Activated naive CD8-positive, alpha-beta T cell (primary cell): ENCODE results near the gene MAD1L1.
"Not testable (repeated sequence)": the region's sequence is repeated elsewhere in the genome, so short reads cannot be mapped to it uniquely, and the experiment has no call there.

ENCODE experiments used
- H3K27ac Mint-ChIP-seq: one replicate; pipeline ENCODE4 v1.8.0; 2021; ENCODE audit warnings: mixed read lengths
- H3K27me3 Mint-ChIP-seq: one replicate; pipeline ENCODE4 v1.8.0; 2021; ENCODE audit warnings: mixed read lengths
- H3K36me3 Mint-ChIP-seq: one replicate; pipeline ENCODE4 v1.8.0; 2021; ENCODE audit warnings: mixed read lengths
- H3K4me1 Mint-ChIP-seq: one replicate; pipeline ENCODE4 v1.8.0; 2021; ENCODE audit warnings: low read depth, mixed read lengths
- H3K4me3 Mint-ChIP-seq: one replicate; pipeline ENCODE4 v1.8.0; 2021; ENCODE audit warnings: mild to moderate bottlenecking, mixed read lengths
- H3K9me3 Mint-ChIP-seq: one replicate; pipeline ENCODE4 v1.8.0; 2021; ENCODE audit warnings: low read depth, mixed read lengths

Gene MAD1L1

DNA sequence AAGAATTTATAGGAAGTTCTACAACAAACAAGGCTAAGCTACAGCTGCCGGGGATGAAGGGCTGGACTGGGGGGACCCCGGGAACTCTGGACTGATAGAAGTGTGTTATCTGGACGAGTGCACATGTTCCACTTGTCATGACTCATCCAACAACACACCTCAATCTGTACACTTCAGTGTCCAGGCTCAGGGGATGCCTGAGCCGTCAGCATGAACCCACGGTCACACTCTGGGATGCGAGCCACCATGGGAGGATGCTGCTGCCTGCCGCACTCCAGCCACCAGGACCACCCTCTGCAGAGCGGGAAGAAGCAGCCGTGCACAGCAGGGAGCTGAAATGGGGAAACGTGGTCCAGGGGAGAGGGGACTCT lies 67.5 kb downstream of the MAD1L1 start:
- Mint-ChIP-seq H3K4me3 (no peak overlapping the region), H3K36me3 (peaks cover 2% of the 10 kb centered on the region), H3K9me3 (no peaks in the 10 kb centered on the region), H3K4me1 (no peaks in the 10 kb centered on the region), H3K27ac (no peak overlapping the region), H3K27me3 (no peaks in the 10 kb centered on the region)

DNA sequence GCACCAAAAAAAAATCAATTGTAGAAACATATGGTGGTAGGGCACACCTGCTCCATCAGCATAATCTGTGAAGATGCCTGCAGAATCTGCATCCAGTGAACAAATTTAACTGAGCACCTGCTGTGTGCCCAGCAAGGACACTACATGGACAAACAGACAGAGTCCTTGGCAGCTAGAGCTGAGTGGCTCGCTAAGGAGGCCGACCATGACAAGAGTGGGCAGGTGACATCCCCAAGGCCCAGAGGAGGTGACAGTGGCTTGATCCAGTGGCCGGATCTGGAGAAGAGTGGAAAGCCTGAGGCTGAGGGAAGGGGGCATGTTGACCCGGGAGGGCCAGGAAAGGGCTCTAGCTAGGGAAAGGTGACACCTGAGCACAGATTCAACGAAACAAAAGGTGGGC lies 68.1 kb downstream of the MAD1L1 start:
- H3K27me3 Mint-ChIP-seq, result no peaks in the 10 kb centered on the region
- no peak overlapping the region for H3K4me3 Mint-ChIP-seq
- H3K27ac Mint-ChIP-seq, result no peak overlapping the region
- H3K4me1 Mint-ChIP-seq, result no peaks in the 10 kb centered on the region
- peaks cover 2% of the 10 kb centered on the region for H3K36me3 Mint-ChIP-seq
- H3K9me3 Mint-ChIP-seq, result no peaks in the 10 kb centered on the region

DNA sequence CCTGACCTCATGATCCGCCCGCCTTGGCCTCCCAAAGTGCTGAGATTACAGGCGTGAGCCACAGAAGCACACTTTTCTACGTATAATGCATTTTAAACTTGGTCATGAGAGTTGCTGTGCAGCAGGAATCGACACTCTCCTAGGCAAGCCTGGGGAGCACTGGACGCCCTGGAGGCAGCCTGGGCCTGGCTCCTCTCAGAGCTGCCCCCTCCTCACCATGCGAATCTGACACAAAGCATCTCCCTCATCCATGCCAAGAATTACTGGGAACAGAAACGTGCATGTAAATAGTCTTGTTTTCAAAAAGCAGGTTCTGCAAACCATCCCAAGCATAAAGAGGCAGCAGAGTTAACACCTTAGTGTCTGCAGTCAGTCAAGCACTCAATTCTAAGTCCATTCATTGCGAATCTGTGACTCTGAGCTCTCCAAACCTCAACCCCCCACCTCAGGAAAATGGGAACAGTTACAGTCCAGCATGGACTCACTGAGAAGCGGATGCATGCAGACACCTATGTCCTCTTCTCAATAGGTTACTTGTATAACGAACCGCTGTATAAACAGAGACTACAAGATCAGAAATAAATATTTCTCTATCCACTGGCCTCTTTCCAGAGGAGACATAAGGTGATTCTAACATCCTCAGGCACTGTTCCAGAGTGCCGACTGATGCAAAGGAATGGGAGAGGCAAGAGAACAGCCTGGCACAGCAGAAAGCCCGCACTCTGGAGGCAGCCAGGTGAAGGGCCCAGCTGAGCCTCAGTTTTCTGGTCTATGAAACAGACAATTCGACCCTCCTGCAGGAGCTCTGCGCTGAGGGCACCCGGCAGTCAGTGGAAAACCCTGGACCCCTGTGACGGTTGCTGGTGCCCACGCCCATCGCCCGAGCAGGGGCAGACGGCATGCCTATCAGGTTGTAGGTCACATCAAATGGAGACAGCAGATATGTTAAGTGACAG lies 68.9 kb downstream of the MAD1L1 start:
- H3K9me3 Mint-ChIP-seq, result no peaks in the 10 kb centered on the region
- no peaks in the 10 kb centered on the region for H3K4me1 Mint-ChIP-seq
- no peak overlapping the region for H3K4me3 Mint-ChIP-seq
- peaks cover 2% of the 10 kb centered on the region for H3K36me3 Mint-ChIP-seq
- no peak overlapping the region for H3K27ac Mint-ChIP-seq
- H3K27me3 Mint-ChIP-seq, result no peaks in the 10 kb centered on the region

DNA sequence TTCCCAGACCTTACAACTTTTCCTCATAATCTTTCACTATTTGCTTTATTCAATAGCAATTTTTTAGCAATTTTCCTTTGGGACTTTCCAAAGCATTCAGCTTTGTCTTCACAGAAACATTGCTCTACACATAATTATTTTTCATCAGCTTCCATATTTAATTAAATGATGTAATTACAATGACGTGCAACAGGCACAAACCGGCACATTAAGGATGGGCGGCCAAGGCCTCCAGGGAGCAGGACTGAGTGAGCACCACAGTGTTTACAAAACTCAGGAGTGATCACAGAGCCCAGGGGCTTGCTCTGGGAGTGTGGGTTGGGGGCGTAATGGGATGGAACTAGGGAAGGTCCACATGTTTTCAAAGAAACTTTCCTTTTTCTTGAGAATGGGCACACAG lies 69.8 kb downstream of the MAD1L1 start:
- Mint-ChIP-seq H3K4me1 (no peaks in the 10 kb centered on the region), H3K9me3 (no peaks in the 10 kb centered on the region), H3K27ac (no peak overlapping the region), H3K36me3 (peaks cover 2% of the 10 kb centered on the region), H3K4me3 (no peak overlapping the region), H3K27me3 (no peaks in the 10 kb centered on the region)

DNA sequence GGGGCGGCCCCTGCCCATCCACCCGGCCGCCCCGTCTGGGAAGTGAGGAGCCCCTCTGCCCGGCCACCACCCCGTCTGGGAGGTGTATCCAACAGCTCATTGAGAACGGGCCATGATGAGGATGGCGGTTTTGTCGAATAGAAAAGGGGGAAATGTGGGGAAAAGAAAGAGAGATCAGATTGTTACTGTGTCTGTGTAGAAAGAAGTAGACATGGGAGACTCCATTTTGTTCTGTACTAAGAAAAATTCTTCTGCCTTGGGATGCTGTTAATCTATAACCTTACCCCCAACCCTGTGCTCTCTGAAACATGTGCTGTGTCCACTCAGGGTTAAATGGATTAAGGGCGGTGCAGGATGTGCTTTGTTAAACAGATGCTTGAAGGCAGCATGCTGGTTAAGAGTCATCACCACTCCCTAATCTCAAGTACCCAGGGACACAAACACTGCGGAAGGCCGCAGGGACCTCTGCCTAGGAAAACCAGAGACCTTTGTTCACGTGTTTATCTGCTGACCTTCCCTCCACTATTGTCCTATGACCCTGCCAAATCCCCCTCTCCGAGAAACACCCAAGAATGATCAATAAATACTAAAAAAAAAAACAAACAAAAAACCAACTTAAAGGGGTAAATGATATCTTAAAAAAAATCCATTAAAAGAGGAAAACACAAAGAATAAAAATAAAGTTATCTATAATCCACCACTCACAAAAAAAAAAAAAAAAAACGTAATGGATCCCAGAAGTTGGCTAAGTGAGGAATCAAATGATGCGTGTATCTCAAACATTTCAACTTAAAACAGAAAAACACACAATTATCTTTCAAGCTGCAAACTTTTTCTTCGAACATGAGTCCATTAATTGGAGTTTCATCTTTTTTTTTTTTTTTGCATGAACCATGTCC lies 70.5 kb downstream of the MAD1L1 start:
- not testable (repeated sequence) for H3K27me3 Mint-ChIP-seq, H3K4me1 Mint-ChIP-seq, H3K9me3 Mint-ChIP-seq, H3K36me3 Mint-ChIP-seq, H3K4me3 Mint-ChIP-seq, H3K27ac Mint-ChIP-seq

DNA sequence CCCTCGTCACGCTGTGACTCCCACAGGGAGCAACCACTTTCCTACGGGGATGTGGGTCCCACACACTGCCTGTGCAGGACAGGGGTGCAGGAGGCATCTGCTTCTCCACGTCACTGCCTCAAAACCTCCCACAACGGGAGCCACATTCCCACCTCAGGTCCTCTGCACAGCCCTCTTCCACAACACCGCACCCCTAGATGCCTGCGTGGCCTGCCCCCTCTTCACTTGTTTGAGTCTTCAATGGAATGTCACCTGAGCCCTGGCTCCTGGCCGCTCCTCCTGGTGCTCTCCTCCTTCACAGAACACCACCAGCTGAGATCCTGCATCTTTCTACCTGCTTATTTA lies 73.6 kb downstream of the MAD1L1 start:
- no peaks in the 10 kb centered on the region for H3K27me3 Mint-ChIP-seq
- H3K4me3 Mint-ChIP-seq, result no peak overlapping the region
- no peaks in the 10 kb centered on the region for H3K4me1 Mint-ChIP-seq
- H3K36me3 Mint-ChIP-seq, result peaks cover 4% of the 10 kb centered on the region
- no peak overlapping the region for H3K27ac Mint-ChIP-seq
- H3K9me3 Mint-ChIP-seq, result no peaks in the 10 kb centered on the region

DNA sequence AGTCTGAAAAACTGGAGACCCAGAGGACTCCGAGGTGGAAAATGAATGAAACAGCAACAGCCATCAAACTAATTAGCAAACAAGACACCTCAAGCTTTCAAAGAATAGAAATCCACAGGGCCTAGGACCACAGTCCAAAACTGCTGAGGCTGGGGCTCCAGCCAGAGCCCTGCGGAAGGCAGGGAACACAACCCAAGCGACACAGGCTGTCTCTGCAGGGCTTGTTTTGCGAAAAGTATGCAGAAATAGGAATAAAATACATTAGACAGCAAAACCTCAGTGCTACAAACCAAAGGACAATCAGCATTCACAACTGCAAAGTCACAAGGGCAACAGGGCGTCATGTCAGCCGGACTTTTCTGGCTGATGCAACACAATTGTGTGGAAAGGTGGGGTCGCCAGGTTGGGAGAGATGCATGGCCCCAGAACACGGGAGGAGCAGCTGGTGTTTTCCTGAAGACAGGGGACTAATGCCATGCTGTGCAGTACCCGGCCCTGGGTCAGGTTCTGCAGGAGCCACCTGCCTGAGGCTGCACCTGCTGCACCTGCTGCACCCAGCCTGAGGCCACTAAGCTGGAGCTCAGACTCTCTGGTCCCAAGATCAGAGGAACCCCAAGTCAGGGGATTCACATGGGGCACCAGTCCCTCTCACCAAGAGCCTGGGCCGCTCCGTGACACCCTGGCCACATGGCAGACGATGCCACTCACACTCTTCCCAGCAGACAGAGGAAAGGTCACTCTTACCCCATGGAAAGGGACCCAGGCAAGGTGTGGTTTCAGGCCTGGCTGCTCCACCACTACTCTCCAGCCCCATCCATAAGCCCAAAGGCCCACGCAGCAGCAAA lies 74.2 kb downstream of the MAD1L1 start:
- no peak overlapping the region for H3K4me3 Mint-ChIP-seq
- peaks cover 4% of the 10 kb centered on the region for H3K36me3 Mint-ChIP-seq
- H3K27ac Mint-ChIP-seq, result no peak overlapping the region
- H3K4me1 Mint-ChIP-seq, result no peaks in the 10 kb centered on the region
- H3K27me3 Mint-ChIP-seq, result no peaks in the 10 kb centered on the region
- H3K9me3 Mint-ChIP-seq, result no peaks in the 10 kb centered on the region

DNA sequence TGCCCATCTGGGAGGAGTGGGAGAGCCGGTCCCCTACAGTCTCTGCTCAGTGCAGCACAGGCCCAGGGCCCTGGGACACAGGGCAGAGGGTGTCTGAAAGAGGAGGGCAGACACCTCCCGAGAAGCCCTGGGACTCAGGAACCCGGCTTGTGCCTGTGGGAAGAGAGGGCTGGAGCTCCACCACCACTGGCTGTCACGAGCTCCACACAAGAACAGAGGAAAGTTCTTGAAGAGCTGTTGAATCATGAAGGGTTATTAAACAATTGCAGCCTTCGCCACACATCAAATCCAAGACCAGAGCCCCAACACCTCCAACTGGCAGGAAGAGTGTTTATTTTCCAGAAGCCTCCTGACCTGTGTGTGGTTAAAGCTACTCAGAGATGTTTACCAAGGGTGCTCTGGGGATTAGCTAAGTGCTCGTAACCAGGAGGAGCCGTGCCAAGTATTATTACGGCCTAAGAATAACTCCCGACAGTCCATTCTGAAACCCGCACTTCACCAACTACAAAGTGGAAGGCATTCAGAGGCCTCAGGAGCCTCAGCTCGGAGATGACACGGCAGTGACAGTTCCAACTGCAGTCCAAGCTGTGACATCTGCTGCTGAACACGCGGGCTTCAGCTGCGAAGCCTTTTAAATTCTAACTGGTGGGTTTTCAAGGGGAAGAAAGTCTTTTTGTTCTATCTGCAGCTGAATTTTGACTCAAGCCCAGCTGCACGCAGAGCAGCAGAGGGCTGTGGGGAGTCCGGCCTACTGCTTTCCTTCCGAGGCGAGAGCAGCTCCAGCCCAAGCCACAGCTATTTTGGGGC lies 75.1 kb downstream of the MAD1L1 start:
- Mint-ChIP-seq H3K36me3 (peaks cover 5% of the 10 kb centered on the region), H3K27me3 (no peaks in the 10 kb centered on the region), H3K27ac (no peak overlapping the region), H3K9me3 (no peaks in the 10 kb centered on the region), H3K4me1 (no peaks in the 10 kb centered on the region), H3K4me3 (no peak overlapping the region)

DNA sequence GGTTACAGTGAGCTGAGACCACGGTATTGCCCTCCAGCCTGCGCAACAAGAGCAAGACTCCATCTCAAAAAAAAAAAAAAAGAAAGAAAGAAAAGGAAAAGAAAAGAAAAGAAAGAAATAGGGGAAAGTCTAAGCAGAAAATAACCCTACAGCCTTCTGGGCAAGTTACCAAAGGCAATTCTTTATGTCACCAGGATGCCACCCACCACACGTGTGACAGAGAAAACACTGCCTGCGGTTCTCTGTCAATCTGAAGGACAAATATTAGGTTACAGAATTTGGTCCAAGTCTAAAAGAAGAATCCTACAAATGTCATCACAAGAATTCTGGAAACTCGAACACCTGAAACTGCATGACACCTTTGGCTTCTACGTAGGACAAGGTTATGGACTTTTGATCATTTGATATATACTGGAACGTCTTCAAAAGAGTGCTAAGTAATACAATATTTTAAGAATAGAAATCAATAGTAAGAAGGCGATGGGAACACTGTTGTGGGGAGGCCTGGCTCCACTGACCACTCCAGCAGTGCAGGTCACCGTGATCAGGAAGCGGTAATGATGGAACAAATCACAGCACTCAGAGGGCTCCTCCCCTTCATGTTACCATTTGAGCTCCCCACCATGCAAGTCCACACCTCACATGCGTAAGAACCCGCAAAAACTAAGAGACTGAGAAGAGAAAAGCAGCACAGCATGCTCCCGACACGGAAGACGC lies 75.8 kb downstream of the MAD1L1 start:
- H3K27ac Mint-ChIP-seq, result no peak overlapping the region
- peaks cover 5% of the 10 kb centered on the region for H3K36me3 Mint-ChIP-seq
- no peaks in the 10 kb centered on the region for H3K9me3 Mint-ChIP-seq
- no peak overlapping the region for H3K4me3 Mint-ChIP-seq
- no peaks in the 10 kb centered on the region for H3K27me3 Mint-ChIP-seq
- H3K4me1 Mint-ChIP-seq, result no peaks in the 10 kb centered on the region

DNA sequence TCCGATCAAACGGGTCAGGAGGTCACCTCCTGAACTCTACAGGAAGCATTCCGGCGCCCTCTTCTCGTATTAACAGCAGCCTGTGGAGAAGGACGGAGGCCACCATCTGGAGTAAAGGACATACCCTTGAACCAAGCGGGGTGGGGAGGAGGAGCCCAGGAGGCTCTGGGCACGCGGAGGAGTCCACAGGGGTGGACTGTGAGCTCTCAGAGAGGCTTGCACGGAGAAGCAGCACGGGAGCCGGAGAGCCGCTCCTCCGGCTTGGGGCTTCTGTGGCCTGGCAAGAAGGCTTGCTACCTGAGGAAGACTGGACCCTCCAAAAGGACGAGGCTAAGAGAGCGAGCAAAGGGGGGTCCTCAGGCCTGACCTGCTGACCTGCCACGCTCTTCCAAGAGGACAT lies 77.9 kb downstream of the MAD1L1 start:
- H3K4me1 Mint-ChIP-seq, result no peaks in the 10 kb centered on the region
- H3K27me3 Mint-ChIP-seq, result no peaks in the 10 kb centered on the region
- H3K27ac Mint-ChIP-seq, result no peak overlapping the region
- no peaks in the 10 kb centered on the region for H3K9me3 Mint-ChIP-seq
- H3K4me3 Mint-ChIP-seq, result no peak overlapping the region
- H3K36me3 Mint-ChIP-seq, result peaks cover 5% of the 10 kb centered on the region

DNA sequence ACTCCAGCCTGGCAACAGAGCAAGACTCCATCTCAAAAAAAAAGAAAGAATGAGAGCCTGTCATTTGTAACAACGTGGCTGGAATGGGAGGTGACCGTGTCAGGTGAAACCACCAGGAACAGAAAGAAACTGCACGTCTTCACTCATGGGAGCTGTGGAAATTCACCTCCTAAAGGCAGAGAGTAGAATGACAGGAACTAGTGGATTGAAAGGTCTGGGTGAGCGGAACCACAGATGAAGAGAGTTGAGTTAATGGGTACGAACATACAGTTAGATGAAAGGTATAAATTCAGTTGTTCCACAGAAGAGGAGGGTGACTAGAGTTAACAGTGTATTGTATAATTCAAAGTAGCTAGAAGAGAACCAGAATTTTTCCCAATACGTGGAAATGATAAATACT lies 78.6 kb downstream of the MAD1L1 start:
- no peaks in the 10 kb centered on the region for H3K4me1 Mint-ChIP-seq
- H3K36me3 Mint-ChIP-seq, result peaks cover 5% of the 10 kb centered on the region
- no peak overlapping the region for H3K4me3 Mint-ChIP-seq
- H3K9me3 Mint-ChIP-seq, result no peaks in the 10 kb centered on the region
- H3K27ac Mint-ChIP-seq, result no peak overlapping the region
- no peaks in the 10 kb centered on the region for H3K27me3 Mint-ChIP-seq

DNA sequence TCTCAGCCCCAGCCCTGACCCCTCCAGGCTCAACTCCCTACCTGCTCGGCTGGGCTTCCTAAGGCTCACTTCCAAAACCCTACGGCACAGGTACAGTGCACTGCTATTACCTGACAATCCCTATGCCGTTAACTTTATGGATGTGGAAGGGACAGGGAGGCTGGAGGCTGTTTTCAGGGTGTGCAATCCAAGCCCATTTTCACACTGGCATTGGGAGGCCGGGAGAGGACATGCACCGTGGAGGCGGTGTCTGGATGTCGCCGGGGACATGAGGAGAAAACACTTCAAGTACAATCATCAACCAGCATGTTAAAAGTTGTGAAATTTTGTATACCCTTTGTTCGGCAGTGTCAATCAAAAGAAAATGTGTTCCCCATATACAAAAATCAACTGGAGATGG lies 80.1 kb downstream of the MAD1L1 start:
- Mint-ChIP-seq H3K27me3 (no peaks in the 10 kb centered on the region), H3K9me3 (no peaks in the 10 kb centered on the region), H3K4me1 (no peaks in the 10 kb centered on the region), H3K4me3 (no peak overlapping the region), H3K36me3 (peaks cover 5% of the 10 kb centered on the region), H3K27ac (no peak overlapping the region)

DNA sequence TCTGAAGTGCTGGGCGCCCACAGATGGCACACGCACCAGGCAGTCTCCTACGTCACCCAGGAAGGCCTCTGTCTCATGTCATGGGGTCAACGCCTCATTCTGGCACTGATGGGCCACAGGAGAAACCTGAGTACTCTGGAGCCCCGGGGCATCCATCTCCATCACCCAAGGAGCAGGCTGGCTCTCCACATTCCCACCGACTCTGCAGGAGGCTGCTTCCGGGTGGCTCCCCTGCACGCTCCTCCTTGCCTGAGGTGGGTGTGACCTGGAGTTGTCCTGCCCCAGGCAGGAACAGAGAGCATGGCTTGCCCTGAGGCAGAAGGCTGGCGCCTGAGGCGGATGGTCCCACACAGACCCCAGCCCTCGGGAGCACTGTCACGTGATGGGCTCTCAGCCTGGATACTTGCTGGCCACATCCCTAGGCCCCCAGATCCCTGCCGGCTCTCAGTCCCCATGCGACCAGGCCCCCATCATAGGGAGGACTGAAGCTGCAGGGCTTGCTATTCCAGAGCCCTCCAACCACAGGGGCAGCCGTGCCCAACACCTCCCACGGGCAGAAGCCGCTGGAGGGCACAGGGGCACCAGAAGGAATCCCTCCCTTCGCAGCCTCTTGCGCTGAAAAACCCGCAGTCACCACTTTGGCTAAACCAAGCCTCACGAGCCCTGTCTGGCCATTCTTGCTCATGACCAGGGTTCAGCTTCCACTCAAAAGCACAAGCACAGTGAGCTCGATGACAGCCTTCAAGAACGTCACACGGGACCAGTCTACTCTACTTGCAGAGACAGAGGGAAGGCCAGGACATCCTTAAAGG lies 80.7 kb downstream of the MAD1L1 start:
- Mint-ChIP-seq H3K9me3 (no peaks in the 10 kb centered on the region), H3K27me3 (no peaks in the 10 kb centered on the region), H3K27ac (no peak overlapping the region), H3K4me1 (no peaks in the 10 kb centered on the region), H3K36me3 (peaks cover 5% of the 10 kb centered on the region), H3K4me3 (no peak overlapping the region)
